Endothelial cell of umbilical vein (primary cell): ENCODE data around the gene SIVA1. TPM values are rescaled to one million over a fixed set of nuclear protein-coding genes. Genes with fewer than 3 reads are reported as not detected.

Source experiments
- BruUV-seq: library from RNA; stranded (reverse); fragments of 400-500 nt; replicated peaks from 2 replicates; lab custom pipeline; 2021; lab: Mats Ljungman, UMichigan
- CTCF ChIA-PET: fragments of 300-600, 350-600 bp; sonication (Branson Sonifier 250); formaldehyde crosslinking; loops from one replicate; lab custom pipeline; 2021; ENCODE audit warnings: antibody characterized with exemption, inconsistent platforms; lab: Charles Lee
- POLR2A ChIA-PET: fragments of 300-600, 350-600 bp; sonication (Branson Sonifier 250); formaldehyde crosslinking; loops from one replicate; lab custom pipeline; 2021; ENCODE audit warnings: antibody characterized with exemption, inconsistent platforms; lab: Charles Lee
- DNase-seq: peaks from one replicate; pipeline ENCODE4 v3.0.0-alpha.2; 2011; ENCODE audit warnings: low read depth, low spot score
- FAIRE-seq: peaks from 2 replicates; lab custom pipeline; 2011; peaks lifted over from hg19 to GRCh38; lab: Jason Lieb, UNC
- H2AFZ ChIP-seq: 2 replicates; pipeline ENCODE4 v1.6.0; 2012; ENCODE audit warnings: low read depth, low read length, control low read depth, inconsistent platforms
- H3K27ac ChIP-seq: 2 replicates; pipeline ENCODE4 v1.5.1; 2011; ENCODE audit warnings: low read depth, mild to moderate bottlenecking, control low read depth, low read length, moderate library complexity; ENCODE audit not compliant: insufficient read depth
- H3K27me3 ChIP-seq, 2 experiments: 2 replicates each; pipeline versions ENCODE4 v1.6.0 to v1.6.1; 2011; ENCODE audit warnings: low read length in 2 of 2, mixed read lengths in 1 of 2; ENCODE audit not compliant: control insufficient read depth in 2 of 2, insufficient read depth in 2 of 2
- H3K36me3 ChIP-seq, 2 experiments: 2 replicates in 1 of 2; 3 replicates in 1 of 2; pipeline ENCODE4 v1.5.1; 2011; ENCODE audit warnings: low read length in 2 of 2, mild to moderate bottlenecking in 1 of 2, moderate library complexity in 1 of 2; ENCODE audit not compliant: control insufficient read depth in 2 of 2, insufficient read depth in 2 of 2; ENCODE audit errors: extremely low read depth in 1 of 2
- H3K4me1 ChIP-seq: 3 replicates; pipeline ENCODE4 v1.5.1; 2011; ENCODE audit warnings: mild to moderate bottlenecking, low read length; ENCODE audit not compliant: control insufficient read depth, insufficient read depth; ENCODE audit errors: extremely low read depth
- H3K4me2 ChIP-seq: 2 replicates; pipeline ENCODE4 v1.6.1; 2011; ENCODE audit warnings: low read length, control low read depth, mixed read lengths; ENCODE audit not compliant: insufficient read depth
- H3K4me3 ChIP-seq, 3 experiments: fragments of 200-600 bp in 1 of 3; sonication (generic), shearing (Covaris generic) in 1 of 3; replicated peaks in 1 of 3; 2 replicates each; pipeline ENCODE4 v1.5.1; 2011 to 2016; ENCODE audit warnings: control low read depth in 3 of 3, low read length in 3 of 3, mild to moderate bottlenecking in 2 of 3, inconsistent platforms in 1 of 3, low read depth in 1 of 3, moderate library complexity in 1 of 3; ENCODE audit not compliant: insufficient read depth in 1 of 3
- H3K79me2 ChIP-seq: 2 replicates; pipeline ENCODE4 v1.6.0; 2012; ENCODE audit warnings: low read length, inconsistent platforms; ENCODE audit not compliant: control insufficient read depth, insufficient read depth
- H3K9ac ChIP-seq: replicated peaks from 2 replicates; pipeline ENCODE3; 2011; ENCODE audit warnings: low read length, control low read depth; ENCODE audit not compliant: insufficient read depth; ENCODE audit errors: extremely low read depth
- H3K9me1 ChIP-seq: replicated peaks from 3 replicates; pipeline ENCODE4 v1.6.0; 2011; ENCODE audit warnings: mild to moderate bottlenecking, low read length; ENCODE audit not compliant: control insufficient read depth, insufficient read depth; ENCODE audit errors: extremely low read depth
- H3K9me3 ChIP-seq: replicated peaks from 2 replicates; pipeline ENCODE4 v1.5.1; 2012; ENCODE audit warnings: low read length, inconsistent platforms; ENCODE audit not compliant: control insufficient read depth, insufficient read depth
- H4K20me1 ChIP-seq: replicated peaks from 2 replicates; pipeline ENCODE3; 2011; ENCODE audit warnings: mild to moderate bottlenecking, low read length; ENCODE audit not compliant: control insufficient read depth, insufficient read depth; ENCODE audit errors: extremely low read depth
- EZH2 ChIP-seq: IDR thresholded peaks from 2 replicates; pipeline ENCODE4 v1.6.1; 2012; ENCODE audit warnings: borderline replicate concordance, low read depth, mild to moderate bottlenecking, moderate library complexity, low read length, inconsistent platforms; ENCODE audit not compliant: severe bottlenecking
- FOS ChIP-seq: IDR thresholded peaks from 2 replicates; pipeline ENCODE4 v1.6.1; 2011; ENCODE audit warnings: mild to moderate bottlenecking, low read length, moderate library complexity, borderline replicate concordance; ENCODE audit not compliant: insufficient read depth
- GATA2 ChIP-seq: IDR thresholded peaks from 2 replicates; pipeline ENCODE4 v1.7.0; 2011; ENCODE audit warnings: low read depth, mild to moderate bottlenecking, moderate library complexity, mixed read lengths, low read length; ENCODE audit not compliant: insufficient read length, insufficient read depth
- JUN ChIP-seq: IDR thresholded peaks from 2 replicates; pipeline ENCODE4 v1.6.1; 2011; ENCODE audit warnings: borderline replicate concordance, low read depth; ENCODE audit not compliant: insufficient read length, insufficient read depth
- MYC ChIP-seq: IDR thresholded peaks from one replicate; pipeline ENCODE4 v1.6.1; 2011; ENCODE audit warnings: mild to moderate bottlenecking, low read depth, low read length
- POLR2A ChIP-seq: IDR thresholded peaks from 2 replicates; pipeline ENCODE4 v1.6.1; 2012; ENCODE audit warnings: low read depth, mild to moderate bottlenecking, control low read depth, low read length
- POLR2AphosphoS5 ChIP-seq: IDR thresholded peaks from 2 replicates; pipeline ENCODE4 v1.6.1; 2012; ENCODE audit warnings: low read depth, mild to moderate bottlenecking, control low read depth, low read length, moderate library complexity; ENCODE audit not compliant: insufficient read depth
- dilution Hi-C: fragments of 300-500 bp; cut with MboI; formaldehyde crosslinking; loops from one replicate; pipeline ENCODE4 v1.15.0; 2019; ENCODE audit warnings: low sequenced_read_pairs; ENCODE audit not compliant: extremely low pct_ligation_motif_present
- intact Hi-C: fragments of 100-400 bp; cut with micrococcal nuclease; formaldehyde crosslinking; loops from one replicate; pipeline ENCODE4 v1.10.0; 2022
- polyA plus RNA-seq, 4 experiments: library from polyadenylated mRNA; depleted of rRNA in 3 of 4; stranded (reverse) in 3 of 4; unstranded in 1 of 4; fragments of >200 nt; gene quantifications; 2 replicates each; pipeline versions ENCODE4 v1.2.1 to v1.2.3, GENCODE V29; 2011 to 2012; ENCODE audit warnings: missing spikeins in 1 of 4
- total RNA-seq: library from RNA; stranded (reverse); gene quantifications from 2 replicates; pipeline ENCODE4 v1.2.3, GENCODE V29; 2021
- TF ChIP-seq, protein P1 (sequence below), 2 donors: IDR thresholded peaks; 1 replicate in 1 of 2; 2 replicates in 1 of 2; pipeline ENCODE4 v1.5.1; 2011; ENCODE audit warnings: low read length in 2 of 2, mild to moderate bottlenecking in 2 of 2, moderate library complexity in 2 of 2, control low read depth in 1 of 2, inconsistent platforms in 1 of 2, low read depth in 1 of 2; ENCODE audit not compliant: insufficient read depth in 1 of 2; ENCODE audit errors: extremely low read depth in 1 of 2
- TF ChIP-seq, protein P2 (sequence below): IDR thresholded peaks from 2 replicates; pipeline ENCODE4 v1.6.1; 2011; ENCODE audit not compliant: insufficient read depth, insufficient read length

The SIVA1 gene
- total and polyA plus RNA-seq, 2 donors (not counting 3 experiments of a cell fraction or from before 2014, with no cell fraction given) = 101 to 299 TPM

DNA sequence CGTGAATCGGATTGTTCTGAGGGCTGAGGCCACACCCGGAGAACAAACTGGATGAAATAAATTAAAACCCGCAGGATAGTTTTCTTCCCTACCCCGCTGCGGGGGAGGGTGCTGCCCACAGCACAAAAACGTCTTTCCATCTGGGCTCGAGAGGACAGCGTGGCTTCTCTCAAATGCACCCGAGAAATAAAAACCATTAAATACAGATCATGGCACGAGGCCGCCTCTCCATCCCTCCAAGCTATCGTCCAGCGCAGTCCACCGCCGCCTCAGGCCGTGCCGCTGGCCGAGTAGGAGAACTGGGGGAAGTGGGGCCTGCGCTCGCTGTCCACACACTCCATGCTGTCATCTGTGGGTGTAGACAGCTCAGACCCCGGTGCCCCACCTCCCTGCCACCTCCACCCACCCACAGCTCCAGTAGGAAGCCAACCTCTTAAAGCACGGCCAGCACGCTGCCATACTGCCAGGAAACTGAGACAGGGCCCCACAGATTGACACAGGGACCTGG is 17.2 kb downstream of the SIVA1 start:
- Histone ChIP-seq H3K36me3 (peaks cover 3 to 26% of the 10 kb centered on the region in 2 experiments), H3K9me3 (no peaks in the 10 kb centered on the region), H2AFZ (no peak overlapping the region), H3K9me1 (no peaks in the 10 kb centered on the region), H3K27me3 (no peaks in the 10 kb centered on the region), H3K27ac (no peak overlapping the region), H3K79me2 (no peaks in the 10 kb centered on the region), H3K4me2 (no peak overlapping the region), H3K4me3 (no peak overlapping the region), H3K4me1 (peaks cover 9% of the 10 kb centered on the region), H4K20me1 (no peaks in the 10 kb centered on the region), H3K9ac (no peak overlapping the region)
- ChIA-PET CTCF (interaction anchor here (0.8 to 3.8 kb wide), 8 partner anchors 11 to 198 kb away, joined by 3 to 117 read pairs (median 4); no protein-coding TSS in a partner anchor), POLR2A (no interaction called here)
- TF ChIP-seq FOS = no peak
- TF ChIP-seq, protein P1, sequence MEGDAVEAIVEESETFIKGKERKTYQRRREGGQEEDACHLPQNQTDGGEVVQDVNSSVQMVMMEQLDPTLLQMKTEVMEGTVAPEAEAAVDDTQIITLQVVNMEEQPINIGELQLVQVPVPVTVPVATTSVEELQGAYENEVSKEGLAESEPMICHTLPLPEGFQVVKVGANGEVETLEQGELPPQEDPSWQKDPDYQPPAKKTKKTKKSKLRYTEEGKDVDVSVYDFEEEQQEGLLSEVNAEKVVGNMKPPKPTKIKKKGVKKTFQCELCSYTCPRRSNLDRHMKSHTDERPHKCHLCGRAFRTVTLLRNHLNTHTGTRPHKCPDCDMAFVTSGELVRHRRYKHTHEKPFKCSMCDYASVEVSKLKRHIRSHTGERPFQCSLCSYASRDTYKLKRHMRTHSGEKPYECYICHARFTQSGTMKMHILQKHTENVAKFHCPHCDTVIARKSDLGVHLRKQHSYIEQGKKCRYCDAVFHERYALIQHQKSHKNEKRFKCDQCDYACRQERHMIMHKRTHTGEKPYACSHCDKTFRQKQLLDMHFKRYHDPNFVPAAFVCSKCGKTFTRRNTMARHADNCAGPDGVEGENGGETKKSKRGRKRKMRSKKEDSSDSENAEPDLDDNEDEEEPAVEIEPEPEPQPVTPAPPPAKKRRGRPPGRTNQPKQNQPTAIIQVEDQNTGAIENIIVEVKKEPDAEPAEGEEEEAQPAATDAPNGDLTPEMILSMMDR (IDR thresholded peaks at IDR 0.05; ENCODE audit: extremely low read depth in 1 of 2, insufficient read depth in 1 of 2, low read depth in 1 of 2, low read length in 2 of 2) = no peak
- TF ChIP-seq EZH2 = no peak
- no peak for TF ChIP-seq POLR2AphosphoS5
- TF ChIP-seq MYC = no peak
- TF ChIP-seq JUN = no peak
- TF ChIP-seq GATA2 = no peak
- TF ChIP-seq, protein P2, sequence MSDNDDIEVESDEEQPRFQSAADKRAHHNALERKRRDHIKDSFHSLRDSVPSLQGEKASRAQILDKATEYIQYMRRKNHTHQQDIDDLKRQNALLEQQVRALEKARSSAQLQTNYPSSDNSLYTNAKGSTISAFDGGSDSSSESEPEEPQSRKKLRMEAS = no peak
- TF ChIP-seq POLR2A = no peak
- dilution Hi-C loops (no loop called here), intact Hi-C loops (no loop called here)
- FAIRE-seq (no peak), DNase-seq (no peak)
- BruUV-seq = TSS peak; percentile 73
